GM20431 (cell line): ENCODE measurements around the gene PRM2.

Experiments used
- in situ Hi-C: fragments of 300-500 bp; cut with MseI, MboI; formaldehyde crosslinking; loops from one replicate; pipeline ENCODE4 v1.15.0; 2020; ENCODE audit warnings: low sequenced_read_pairs; ENCODE audit not compliant: unreplicated experiment

Gene PRM2

DNA sequence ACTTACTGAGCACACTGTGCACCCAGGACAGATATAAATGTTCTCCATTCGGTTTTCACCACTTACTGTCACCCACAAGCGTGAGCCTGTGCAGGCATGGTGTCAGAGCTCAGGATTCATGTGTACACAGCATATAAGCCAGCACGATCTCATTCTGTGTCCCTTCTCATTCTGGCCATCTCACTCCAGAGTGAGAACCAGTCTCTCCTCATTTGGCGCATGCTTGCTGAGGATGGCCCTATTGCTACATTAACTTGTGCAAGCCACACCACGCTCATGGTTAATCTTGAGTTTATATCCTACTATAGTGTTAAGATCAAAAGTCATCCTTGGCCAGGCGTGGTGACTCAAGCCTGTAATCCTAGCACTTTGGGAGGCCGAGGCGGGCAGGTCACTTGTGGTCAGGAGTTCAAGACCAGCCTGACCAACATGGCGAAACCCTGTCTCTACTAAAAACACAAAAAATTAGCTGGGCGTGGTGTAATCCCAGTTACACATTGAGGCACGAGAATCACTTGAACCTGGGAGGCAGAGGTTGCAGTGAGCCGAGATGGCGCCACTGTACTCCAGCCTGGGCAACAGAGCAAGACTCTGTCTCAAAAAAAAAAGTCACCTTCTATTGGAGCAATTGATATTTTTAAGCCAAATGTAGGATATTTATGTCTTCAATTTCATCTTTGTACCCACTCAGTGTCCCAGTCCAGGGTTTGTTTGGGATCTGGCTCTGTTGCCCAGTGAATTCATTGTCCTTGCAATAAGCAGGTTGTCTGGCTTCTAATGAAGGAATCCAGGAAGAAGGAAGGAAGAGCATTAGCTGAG, 41.2 kb downstream of the PRM2 start:
- in situ Hi-C loops = no loop called here

DNA sequence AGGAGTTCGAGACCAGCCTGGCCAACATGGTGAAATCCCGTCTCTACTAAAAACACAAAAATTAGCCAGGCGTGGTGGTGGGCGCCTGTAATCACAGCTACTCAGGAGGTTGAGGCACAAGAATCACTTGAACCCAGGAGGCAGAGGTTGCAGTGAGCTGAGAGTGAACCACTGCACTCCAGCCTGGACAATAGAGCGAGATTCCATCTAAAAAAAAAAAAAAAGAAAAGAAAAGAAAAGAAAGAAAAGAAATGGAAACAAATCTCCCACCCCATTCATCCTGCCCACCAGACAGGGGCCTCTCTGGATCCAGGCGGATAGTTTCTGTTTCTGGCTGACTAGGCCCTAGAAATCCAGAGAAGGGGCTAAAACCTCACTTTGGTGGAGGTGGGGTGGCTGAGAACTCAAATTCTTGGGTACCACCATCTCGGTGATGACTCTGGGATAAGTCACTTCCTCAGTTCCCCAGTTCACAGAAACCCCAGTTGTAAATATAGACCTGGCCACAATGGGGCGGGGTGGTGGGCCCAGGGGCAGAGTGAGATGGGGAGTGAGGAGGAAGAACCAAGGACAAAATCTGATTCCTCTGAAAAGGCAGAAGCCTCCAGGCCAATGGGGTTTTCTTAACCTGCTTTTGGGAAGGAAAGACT, 42.4 kb downstream of the PRM2 start:
- in situ Hi-C loops = no loop called here

DNA sequence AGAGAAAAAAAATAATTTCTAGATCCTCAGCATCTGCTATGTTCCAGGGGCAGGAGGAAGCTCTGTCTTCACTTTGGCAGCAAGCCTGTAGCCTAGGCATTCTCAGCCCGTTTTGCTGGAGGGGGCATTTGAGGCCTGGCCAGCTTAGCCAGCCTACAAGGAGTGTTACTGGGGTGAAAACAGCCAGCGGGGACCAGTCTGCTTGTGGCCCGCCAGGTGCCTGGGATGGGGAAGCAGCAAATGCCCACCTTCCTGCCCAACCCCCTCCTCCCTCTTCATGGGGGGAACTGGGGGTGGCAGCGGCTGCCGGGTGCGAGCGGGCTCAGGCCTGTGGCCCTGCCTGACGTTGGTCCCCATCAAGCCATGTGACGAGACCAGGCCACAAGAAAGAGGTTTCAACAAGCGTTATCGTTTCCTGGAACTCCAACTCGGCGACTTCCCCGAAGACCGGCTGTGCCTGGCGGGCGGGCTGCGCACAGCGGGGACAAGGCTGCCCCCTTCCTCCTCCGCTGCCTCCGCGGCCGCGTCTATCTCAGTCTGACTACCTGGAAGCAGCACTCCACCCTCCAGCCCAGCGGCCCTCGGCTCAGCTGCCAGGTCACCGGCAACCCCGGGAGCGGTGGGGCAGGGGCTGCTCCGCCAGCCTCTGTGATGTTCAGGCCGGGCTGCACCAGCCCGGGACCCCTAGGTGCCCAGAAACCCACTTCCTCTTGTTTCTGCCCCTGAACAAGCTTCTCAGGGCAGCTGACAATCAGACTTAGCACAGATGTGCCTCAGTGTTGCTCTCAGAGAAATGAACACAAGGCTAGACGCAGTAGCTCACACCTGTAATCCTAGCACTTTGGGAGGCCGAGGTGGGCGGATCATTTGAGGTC, 43.2 kb downstream of the PRM2 start:
- in situ Hi-C loops = no loop called here

- in situ Hi-C loops = no loop called here
Measured at GRCh38 chr16:11232302-11232851, 43.9 kb downstream of the PRM2 start.

GRCh38 chr16:11231367-11231970, 44.8 kb downstream of the PRM2 start:
- in situ Hi-C loops = no loop called here

DNA sequence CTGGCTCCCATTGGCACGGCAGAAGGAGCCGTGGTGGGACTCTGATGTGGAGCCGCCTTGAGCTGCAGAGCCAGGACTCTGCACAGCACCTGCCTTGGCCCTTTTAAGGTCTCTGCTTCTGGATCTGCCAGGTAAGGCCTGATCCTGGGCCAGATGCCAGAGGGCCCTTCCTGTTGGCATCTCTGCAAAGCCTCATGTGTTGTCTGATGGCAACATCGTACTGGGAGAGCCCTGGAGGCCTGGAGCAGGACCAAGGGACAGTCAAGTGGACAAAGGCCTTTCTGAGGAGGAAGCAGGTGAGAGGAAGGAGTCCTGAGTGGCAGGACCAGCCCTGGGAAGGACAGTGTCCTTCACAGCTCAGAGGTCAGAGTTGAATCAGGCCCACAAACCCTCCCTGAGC, 46.4 kb downstream of the PRM2 start:
- in situ Hi-C loops = no loop called here

DNA sequence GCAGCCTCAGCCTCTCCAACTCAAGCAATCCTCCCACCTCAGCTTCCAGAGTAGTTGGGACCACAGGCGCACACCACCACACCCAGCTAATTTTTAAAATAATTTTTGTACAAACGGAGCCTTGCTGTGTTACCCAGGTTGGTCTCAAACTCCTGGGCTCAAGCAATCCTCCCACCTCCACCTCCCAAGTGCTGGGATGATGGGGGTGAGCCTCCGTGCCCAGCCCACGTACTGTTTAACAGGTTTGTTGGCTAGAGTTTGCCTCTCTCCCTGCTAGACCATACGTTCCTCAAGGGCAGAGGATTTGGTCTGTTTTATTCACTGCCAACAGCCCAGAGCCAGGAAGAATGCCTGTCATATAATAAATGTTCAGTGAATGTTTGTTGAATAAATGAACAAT, 46.8 kb downstream of the PRM2 start:
- in situ Hi-C loops = no loop called here

- in situ Hi-C loops = no loop called here
Measured at GRCh38 chr16:11225677-11226549, 50.4 kb downstream of the PRM2 start.
